ENCODE measurements around the gene TNS1. TPM values are rescaled to one million over a fixed set of nuclear protein-coding genes. Genes with fewer than 3 reads are reported as not detected.
A peak's percentile ranks its signal among the peaks of the same experiment; 100 is the strongest.

Gene TNS1
- total RNA-seq, 4 donors from 2014 or later = 57.7 to 120 (median 95.7) TPM

GRCh38 chr2:217847552-217848350 lies 155.0 kb downstream of the TNS1 start:
- no peak for DNase-seq (ENCODE audit: low spot score in 2 of 2)
- TF ChIP-seq, protein P1, sequence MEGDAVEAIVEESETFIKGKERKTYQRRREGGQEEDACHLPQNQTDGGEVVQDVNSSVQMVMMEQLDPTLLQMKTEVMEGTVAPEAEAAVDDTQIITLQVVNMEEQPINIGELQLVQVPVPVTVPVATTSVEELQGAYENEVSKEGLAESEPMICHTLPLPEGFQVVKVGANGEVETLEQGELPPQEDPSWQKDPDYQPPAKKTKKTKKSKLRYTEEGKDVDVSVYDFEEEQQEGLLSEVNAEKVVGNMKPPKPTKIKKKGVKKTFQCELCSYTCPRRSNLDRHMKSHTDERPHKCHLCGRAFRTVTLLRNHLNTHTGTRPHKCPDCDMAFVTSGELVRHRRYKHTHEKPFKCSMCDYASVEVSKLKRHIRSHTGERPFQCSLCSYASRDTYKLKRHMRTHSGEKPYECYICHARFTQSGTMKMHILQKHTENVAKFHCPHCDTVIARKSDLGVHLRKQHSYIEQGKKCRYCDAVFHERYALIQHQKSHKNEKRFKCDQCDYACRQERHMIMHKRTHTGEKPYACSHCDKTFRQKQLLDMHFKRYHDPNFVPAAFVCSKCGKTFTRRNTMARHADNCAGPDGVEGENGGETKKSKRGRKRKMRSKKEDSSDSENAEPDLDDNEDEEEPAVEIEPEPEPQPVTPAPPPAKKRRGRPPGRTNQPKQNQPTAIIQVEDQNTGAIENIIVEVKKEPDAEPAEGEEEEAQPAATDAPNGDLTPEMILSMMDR (IDR thresholded peaks at IDR 0.05) = no peak
- TF ChIP-seq POLR2A (IDR thresholded peaks at IDR 0.05) = no peak
- intact Hi-C loops (cut with DNase I; ENCODE audit: low total_unique reads) = no loop called here
- no peak overlapping the region for H3K4me3 ChIP-seq (ENCODE audit: low read depth, poor library complexity, severe bottlenecking)
- 80 to 89% methylated on average over 18 to 20 of the region's 20 CpGs for WGBS, 2 donors

- intact Hi-C loops (cut with DNase I; ENCODE audit: low total_unique reads) = no loop called here
- WGBS, 2 donors = 82 to 94% methylated on average over 2 of the region's 2 CpGs
Observed at GRCh38 chr2:217847115-217847514, 155.7 kb downstream of the TNS1 start.

GRCh38 chr2:217846321-217846743 lies 156.5 kb downstream of the TNS1 start:
- intact Hi-C loops (cut with DNase I; ENCODE audit: low total_unique reads) = no loop called here
- peak; percentile 51 to 90 for DNase-seq (ENCODE audit: low spot score in 2 of 2)
- 37 to 66% methylated on average over 3 of the region's 3 CpGs for WGBS, 2 donors
- H3K4me3 ChIP-seq (ENCODE audit: low read depth, poor library complexity, severe bottlenecking) = no peak overlapping the region
- TF ChIP-seq POLR2A (IDR thresholded peaks at IDR 0.05) = no peak
- TF ChIP-seq, protein P1 (IDR thresholded peaks at IDR 0.05) = no peak

More at GRCh38 chr2:217847115-217847514, 155.7 kb downstream of the TNS1 start:
- no peak for DNase-seq (ENCODE audit: low spot score in 2 of 2)
- no peak overlapping the region for H3K4me3 ChIP-seq (ENCODE audit: low read depth, poor library complexity, severe bottlenecking)
- TF ChIP-seq, protein P1 (IDR thresholded peaks at IDR 0.05) = no peak
- no peak for TF ChIP-seq POLR2A (IDR thresholded peaks at IDR 0.05)

DNA sequence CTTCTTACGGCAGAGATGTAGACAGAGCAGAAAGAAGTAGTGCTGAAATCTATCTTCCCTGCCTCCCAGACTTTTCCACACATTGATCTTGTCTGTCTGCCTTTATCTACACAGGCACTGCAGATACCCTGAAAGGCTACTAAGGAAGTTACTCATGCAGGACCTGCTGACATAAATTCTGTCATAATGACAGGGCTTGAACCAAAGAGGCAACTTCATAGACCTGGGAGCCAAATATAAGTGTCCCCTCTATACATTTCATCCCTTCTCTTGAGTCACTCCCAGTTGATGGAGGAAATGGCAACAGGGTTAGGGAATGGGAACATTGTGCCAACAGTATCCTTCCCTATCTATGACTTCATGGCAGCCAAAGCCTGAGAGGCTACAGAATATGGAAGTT lies 157.5 kb downstream of the TNS1 start:
- intact Hi-C loops (cut with DNase I; ENCODE audit: low total_unique reads) = no loop called here
- TF ChIP-seq, protein P1 (IDR thresholded peaks at IDR 0.05) = no peak
- no peak for TF ChIP-seq POLR2A (IDR thresholded peaks at IDR 0.05)
- WGBS, 2 donors = 96 to 100% methylated on average over 1 of the region's 1 CpG
- no peak overlapping the region for H3K4me3 ChIP-seq (ENCODE audit: low read depth, poor library complexity, severe bottlenecking)
- no peak for DNase-seq (ENCODE audit: low spot score in 2 of 2)

- no peak for DNase-seq (ENCODE audit: low spot score in 2 of 2)
- H3K4me3 ChIP-seq (ENCODE audit: low read depth, poor library complexity, severe bottlenecking) = no peak overlapping the region
- TF ChIP-seq, protein P1 (IDR thresholded peaks at IDR 0.05) = no peak
- no peak for TF ChIP-seq POLR2A (IDR thresholded peaks at IDR 0.05)
- intact Hi-C loops (cut with DNase I; ENCODE audit: low total_unique reads) = no loop called here
- 90 to 94% methylated on average over 1 of the region's 1 CpG for WGBS, 2 donors
Observed at GRCh38 chr2:217844696-217845095, 158.1 kb downstream of the TNS1 start.

Measured in lower leg skin (tissue), 4 donors.